Measurements from ENCODE around the gene ZSWIM6.

The ZSWIM6 gene

DNA sequence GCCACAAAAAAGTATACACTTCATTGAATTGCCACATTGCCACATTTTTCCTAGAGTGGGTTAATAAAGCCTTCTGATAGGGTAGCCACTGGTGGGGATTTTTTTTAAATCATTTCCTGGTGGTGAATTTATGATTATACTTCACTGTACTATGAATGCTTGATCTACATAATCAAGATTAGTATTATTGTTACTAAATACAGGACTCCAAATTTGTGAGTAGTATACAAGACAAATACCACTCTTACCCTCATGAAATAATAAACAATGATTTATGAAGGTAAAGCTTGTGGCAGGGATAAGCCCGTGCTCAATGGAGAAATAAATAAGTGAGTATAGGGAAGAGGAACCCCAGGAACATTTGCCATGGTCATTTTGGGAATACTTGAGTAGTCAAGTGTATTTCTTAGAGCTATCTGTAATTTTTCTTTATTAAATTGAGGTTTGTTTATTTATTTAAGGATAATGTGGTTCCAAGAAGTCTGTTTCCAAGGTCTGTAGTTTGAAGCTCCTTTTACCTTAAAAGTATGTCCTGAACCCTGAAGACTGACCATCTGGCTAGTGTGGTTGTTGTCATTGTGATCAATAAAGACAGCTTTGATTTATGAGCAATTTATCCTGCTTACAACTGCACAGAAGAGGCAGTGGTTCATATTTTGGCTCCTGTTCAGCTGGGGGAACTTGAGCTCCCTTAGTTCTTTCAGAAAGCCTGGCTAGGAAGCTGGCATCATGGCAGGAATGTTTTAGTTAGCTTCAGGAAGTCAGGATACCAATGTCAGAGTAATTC, 118.6 kb downstream of the ZSWIM6 start:
- no peak for DNase-seq

DNA sequence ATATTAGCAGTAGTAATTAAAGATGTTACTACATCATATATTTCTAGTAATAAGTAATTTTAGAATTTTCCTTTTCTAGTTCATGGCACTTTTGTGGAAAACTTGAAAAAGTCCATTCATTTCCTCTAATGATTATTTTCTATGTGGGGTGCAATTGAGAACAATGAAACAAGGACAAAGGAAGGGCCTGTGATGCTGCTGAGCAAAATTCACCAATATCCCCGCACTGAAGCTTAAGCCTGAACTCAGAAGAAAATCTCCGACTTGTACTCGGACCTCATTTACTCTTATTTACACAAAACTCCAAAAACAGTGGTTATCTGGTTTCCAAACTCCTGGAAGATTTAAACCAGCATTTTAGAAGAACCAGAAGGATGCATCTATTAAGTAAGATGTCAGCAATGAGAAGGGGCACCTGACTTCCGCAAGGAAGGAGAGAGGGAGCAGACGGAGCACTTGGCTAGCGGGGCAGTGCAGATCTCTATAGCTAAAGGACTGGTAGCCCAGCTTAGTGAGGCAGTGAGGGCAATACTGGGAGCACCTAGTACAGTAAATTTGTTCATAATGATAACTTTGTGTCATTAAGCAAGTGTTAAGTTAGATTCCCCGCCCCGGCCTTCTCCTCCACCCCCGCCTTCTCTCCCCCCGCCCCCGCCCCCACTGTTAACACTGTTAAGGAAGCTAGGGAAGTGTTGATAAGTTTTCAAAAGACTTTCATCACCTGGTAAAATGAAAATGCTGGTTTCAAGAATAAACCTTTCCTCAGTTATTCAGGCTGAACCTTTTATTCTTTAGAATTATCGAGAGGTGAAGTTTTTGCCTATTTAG, 123.3 kb downstream of the ZSWIM6 start:
- DNase-seq, result no peak

DNA sequence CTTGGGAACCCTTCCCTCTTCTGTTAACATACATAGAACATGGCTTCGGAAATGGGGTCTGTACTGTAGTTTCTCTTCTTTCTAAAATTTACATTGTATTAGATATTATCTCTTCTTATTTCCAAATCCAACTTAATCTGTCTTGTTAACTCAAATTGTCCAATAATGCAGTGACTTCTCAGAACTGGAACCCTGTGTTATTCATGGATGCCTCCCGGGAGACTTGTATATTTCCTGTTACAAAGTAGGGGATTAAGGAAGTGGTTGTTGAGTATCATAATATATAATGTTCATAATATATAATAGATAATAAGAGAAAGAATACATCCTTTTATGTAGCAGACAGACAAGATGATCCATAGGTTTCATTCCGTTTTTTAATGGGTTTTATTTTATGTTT, 128.4 kb downstream of the ZSWIM6 start:
- DNase-seq, result no peak

DNA sequence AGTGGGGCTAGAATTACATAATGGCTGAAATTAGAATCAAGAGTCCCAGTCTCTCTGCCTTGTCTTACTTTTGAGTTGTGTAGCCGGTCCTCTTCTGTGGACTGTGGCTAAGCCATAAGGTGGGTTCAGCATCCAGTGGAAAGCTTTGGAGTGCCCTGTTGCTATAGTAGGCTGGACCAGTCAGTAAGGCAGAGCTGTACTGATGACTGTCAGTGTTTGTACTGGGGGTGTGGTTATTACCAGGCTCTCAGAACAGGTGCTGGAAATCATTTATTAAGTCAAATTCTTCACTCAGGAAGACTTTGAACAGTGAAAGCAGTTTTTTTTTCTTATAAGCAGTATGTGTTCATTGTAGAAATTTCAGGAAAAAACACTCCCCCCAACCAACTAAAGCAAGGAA, 129.4 kb downstream of the ZSWIM6 start:
- no peak for DNase-seq

DNA sequence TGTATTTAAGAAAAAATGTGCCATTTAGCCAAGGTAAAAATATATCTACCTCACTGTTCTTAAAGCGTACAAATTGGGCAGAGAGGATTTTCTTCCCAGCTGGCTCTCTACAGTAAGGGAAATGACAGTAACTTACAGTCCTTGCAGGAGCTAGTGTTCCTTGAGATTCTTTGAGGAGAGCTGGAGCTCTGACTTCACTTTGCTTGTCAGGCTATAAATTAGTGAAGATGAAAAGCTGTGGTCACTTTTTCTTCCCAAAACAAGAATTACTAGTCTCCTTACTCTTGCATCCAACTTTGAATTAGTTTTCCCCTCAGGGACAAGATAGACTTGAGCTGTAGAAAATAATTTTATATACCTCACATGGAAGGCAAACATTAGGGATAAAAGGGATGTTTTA, 129.9 kb downstream of the ZSWIM6 start:
- DNase-seq, result no peak

DNA sequence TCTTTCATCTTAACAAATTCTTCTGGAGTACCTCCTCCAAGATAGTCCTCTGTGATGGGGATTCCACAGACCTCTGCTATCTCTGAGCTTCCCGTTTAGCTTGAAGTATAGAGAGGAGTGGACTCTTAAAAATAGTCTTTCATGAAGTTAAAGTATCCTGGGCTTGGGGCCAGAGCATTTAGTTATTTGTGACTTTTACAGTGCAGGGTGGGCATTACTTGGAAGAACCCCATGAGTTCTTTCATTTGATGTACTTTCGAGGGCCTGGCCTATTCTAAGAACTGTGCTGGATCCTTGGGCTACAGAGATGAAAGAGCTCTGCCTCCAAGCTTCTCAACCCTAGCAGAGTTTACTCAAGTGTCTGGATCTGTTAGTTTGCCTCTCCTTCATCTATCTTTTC, 131.5 kb downstream of the ZSWIM6 start:
- DNase-seq, result no peak

DNA sequence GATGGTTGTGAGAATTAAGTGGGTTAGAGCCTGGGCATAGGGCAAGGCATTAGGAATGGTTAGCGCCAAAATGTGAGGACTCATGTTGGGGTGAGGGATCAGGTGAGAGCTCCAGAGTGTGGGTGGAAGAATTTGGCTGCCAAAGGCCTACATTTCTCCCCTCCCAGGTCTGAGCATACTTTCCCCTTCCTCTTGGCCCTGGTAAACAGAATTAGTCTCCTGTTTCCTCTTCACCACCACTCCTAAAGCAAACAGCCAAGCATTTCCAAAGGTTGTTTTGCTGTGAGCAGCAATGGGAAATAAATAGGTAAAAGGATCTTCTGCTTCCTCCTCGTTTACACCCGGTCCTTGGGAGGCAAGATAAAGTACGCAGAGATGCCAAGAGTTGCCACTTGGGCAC, 132.5 kb downstream of the ZSWIM6 start:
- DNase-seq, result no peak

DNA sequence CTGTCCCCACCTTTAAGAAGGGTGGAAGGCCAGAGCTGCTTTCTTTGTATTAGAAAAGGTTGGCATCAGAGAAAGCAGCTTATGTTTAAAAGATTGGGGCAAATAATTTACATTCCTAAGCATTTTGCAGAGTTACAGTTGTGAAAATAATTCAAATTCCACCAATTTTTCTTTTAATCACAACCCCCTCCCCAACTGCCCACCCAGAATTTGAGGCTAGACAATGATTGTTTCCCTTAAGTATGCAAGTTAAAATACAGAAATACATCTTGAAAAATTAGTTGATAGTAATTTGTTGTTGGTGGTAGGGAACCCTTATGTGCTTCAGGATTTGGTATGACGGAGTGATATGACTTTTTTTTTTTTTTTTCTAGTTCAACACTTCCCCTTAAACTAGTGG, 133.0 kb downstream of the ZSWIM6 start:
- no peak for DNase-seq

DNA sequence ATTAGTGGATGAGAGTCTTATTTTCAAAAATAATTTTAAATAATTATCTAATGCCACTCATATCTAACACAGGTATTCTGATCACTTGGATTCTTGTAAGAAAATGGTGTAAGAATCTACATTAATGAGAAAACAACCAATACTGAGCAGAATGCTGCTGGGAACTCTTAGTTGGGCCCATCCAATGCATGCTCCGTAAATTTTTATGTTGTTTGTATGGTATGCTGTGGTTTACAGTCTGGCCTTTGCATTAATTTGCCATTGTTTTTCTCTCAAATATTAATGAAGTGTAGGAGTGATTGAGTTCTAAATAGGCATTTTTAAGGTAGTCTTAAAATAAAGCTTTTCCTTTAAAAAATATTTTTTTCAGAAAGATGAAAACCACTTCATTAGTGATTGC, 133.4 kb downstream of the ZSWIM6 start:
- DNase-seq, result no peak

DNA sequence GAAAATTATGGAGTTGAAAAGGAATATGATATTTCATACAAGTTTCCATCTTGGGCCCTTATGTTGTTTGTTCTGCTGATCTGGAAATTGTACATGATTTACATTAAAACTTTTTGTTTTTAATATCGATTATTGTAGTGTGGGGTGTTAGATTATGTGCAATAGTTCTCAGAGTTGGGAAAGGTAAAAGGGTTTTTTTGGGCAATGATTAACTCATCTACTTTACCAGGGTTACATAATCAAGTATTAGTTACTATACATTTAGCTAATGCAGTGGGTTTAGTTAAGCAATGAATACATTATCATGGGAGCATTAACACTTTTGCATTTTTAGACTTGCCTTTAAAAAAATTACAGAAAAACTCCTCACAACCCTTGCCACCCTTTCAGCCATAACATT, 134.0 kb downstream of the ZSWIM6 start:
- no peak for DNase-seq

DNA sequence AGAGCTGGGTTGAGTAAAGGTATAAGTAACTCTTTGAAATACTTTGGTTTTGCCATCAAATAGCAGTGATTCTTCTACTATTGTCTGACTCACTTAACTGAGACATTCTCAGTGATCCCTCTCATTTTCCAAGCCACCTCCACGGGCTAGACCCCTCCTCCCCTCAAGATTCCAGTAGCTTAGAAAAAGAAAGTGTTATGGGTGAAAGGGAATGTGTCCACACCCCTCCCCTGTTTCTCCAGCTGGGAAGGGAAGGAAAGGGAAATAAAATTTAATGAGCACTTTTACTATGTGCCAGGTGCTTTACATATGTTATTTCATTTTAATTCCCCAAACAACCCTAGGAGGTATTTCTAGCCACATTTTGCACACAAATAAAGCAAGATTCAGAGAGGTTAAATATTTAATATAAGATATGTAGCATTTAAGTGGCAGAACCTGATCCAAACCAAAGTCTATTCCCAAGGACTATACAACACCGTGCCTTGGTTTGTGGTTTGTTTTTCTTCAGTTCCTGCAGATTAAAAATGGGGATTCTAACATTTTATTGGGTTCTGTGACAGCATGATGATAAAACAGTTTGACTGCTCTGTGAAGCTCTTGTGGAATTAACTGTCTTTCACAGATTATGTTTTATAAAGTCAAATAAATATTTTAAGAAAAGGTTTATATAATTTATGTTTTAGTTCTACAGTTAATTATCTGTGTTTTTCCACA, 135.9 kb downstream of the ZSWIM6 start:
- DNase-seq, result no peak

DNA sequence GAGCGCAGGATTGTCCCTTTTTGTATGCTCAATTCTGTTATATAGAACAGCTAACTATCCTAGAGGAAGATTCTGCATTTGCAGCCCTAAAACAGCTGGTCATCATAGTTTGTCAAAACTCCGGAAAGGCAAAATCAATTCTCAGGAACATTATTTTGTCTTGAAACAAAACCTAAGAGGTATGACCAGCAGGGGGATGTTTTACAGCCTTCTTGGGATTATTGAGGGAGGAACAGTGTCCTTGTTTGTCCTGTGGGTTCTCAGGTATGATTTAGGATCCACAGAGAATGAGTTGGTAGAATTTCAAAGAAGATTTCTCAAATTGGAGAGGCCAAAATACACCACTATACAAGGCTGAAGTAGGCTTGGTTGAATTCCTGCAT, 136.4 kb downstream of the ZSWIM6 start:
- no peak for DNase-seq

DNA sequence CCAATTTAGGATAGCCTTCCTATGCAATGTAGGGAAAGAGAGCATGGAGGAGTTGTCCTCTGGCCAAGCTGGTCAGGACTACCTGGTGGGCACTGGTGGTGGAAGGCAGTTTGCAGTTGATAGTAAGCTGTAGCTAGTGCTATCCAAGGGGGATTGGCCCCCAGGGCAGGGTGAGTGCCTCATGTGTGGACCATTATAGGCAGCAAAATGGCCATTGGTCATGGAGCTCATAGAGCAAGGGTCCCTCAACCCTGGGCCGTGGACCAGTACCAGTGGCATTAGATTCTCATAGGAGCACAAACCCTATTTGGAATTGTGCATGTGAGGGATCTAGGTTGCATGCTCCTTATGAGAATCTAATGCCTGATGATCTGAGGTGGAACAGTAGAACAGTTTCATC, 139.3 kb downstream of the ZSWIM6 start:
- DNase-seq, result no peak

DNA sequence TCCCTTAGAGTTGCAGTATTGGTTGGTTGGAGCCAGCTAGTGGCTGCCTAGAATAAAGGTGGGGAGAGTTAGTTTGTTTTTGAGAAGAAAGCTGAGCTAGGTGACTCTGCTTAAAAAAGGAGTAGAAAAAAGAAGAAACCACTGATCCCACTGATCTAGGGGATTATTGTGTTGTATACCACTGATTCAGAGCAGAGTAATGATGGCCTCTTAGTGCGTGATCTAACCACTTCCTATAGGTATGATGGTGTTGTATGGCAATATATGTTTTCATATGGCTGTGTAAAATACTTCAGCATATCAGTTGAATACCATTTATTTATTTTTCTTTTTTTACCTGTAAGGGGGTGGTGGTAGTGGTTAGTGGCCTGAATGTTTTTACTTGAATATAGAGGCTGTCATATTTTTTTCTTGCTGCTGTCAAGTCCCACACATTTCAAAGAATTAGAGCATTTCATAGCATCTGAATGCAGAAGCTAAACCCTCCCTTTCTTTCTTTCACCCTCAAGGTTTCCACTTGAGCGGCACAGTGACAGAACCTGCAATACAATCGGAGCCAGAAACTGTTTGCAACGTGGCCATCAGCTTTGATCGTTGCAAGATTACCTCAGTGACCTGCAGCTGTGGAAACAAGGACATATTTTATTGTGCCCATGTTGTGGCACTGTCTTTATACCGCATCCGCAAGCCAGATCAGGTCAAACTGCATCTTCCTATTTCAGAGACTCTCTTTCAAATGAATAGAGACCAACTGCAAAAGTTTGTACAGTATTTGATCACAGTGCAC, 140.3 kb downstream of the ZSWIM6 start:
- no peak for DNase-seq

DNA sequence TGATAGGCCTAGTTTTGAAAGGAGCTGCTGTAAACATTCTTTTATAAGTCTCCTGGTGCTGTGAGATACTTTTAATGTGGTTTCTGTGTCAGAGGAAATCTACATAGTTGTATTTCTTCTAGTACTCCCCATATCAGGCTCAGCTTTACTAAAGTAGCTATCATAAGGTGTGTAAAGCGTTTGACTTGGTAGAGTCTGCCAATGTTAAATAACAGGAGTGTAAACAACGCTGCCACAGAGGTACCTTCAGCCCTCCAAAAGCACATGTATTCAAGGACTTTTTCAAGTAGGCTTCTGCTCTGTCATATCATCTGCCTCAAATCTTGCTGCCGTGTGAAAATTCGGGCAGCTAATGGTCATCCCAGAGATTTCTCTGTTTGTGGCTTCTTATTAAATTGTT, 142.7 kb downstream of the ZSWIM6 start:
- DNase-seq, result no peak

DNA sequence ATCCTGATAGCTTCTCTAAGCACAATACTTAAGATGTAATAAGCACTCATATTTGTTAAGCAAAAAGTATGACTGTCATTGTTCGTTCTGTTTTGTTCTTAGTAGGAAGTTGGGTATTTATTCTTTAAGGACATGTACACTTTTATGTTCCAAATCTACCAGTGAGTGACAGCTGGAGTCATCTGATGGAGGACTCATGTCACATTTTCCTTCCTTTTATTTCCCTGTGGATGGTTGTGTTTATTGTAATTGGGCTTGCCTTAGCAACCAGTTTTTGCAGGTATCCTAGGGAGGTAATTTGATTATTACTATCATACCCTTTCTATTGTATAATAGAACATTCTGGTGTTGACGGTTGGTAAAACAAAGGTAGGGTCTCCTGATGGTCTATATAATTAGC, 145.7 kb downstream of the ZSWIM6 start:
- no peak for DNase-seq

DNA sequence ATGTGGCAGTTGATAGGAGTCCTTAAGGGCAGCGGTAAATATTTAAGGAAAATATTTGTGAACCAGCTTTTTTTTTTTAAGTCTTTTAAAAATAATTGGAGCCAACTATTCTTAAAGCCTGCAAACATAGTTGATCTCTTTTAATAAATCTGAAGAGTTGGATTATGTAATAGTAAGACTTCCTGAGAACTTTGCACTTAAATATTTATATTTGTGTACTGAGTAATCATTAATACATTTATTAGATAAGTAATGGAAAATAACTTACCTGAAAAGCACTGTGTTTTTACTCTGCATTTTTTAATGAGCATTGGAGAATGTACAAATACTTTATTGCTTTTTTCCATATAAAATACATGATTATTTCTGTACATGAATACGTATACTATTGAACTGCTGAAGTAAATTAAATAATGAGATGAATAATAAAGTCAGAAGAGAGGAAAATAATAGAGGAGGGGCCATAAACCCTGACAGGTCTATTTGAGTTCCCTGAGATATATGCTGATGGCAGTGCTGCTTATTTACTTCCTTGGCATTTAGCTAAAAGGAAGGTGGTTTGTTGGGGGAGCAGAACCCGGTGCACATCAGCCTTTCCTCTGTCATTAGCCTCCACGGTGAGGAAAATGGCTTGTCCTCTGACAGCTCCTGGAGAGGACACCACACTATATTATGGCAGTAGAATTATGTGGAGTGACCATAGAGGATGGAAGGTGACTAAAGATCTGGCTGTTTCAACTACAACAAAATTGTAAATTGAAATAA, 148.0 kb downstream of the ZSWIM6 start:
- DNase-seq, result no peak

DNA sequence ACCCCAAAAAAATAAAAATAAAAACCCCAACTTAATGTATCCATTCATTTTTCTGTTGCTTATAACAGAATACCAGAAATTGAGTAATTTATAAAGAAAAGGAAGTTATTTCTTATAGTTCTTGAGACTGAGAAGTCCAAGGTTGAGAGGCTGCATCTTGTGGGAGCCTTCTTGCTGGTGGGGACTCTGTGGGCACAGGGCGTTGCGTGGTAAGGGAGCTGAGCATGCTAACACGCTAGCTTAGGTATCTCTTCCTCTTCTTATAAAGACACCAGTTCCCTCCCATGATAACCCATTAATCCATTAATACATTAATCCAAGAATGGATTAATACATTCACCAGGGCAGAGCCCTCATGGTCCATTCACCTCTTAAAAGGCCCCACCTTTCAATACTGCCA, 150.9 kb downstream of the ZSWIM6 start:
- DNase-seq, result no peak

DNA sequence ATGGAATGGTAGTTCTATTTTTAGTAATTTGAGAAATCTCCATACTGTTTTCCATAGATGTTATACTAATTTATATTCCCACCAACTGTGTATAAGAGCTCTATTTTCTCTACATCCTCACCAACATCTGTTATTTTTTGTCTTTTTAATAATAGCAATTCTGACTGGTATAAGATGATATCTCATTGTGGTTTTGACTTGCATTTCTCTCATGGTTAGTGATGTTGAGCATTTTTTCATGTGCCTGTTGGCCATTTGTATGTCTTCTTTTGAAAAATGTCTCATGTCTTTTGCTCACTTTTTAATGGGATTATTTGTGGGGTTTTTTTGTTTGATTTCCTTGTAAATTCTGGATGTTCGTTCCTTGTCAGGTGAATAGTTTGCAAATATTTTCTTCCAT, 154.4 kb downstream of the ZSWIM6 start:
- DNase-seq, result no peak

DNA sequence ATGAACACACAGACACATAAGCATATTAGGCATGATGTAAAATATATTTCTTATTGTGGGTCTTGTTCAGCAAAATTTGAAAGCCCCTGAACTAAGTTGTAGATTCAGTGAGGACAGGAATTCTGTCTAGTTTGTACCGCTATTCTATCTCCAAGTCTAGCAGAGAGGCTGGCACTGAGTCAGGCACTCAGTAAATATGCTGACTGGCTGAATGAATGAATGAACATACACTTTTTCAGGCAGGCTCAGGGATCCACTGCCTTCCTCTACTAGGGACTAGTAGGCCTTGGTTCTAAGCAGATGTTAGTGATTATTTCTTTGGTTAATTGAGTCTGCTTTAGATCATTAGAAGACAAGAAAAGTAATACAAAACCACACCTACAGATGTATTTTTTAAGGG, 157.5 kb downstream of the ZSWIM6 start:
- no peak for DNase-seq

DNA sequence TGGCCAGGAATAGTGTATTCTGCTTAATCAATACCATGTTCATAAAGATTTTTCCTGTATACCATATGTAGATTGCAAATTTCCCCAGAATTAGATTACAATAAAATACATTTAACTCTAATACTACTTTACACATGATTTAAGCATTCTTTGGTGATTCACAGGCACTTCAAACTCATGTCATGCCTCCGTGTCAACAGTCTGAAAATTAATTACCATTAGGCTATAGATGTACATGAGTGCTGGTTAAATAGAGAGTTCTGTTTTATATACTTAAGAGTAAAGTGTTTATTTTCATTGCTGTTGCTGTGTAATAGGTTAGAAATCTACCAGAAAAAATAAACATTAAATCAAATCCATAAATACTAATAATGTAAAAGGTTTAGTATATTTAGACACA, 159.8 kb downstream of the ZSWIM6 start:
- no peak for DNase-seq

DNA sequence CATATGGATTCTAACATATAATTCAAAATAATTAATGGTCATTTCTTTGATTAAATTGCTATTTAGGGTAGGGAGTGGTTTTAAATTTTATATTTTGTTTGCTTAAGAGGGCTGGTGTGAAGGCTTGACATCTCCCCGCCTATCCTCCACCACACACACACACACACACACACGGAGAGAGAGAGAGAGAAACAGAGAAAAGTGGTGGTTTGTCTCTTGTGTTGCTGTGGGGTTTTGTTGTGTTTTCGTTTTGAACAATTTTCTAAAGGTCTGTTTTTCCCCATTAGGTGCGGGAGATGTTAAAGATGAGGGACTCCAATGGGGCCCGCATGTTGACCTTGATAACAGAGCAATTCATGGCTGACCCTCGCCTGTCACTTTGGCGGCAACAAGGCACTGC, 161.9 kb downstream of the ZSWIM6 start:
- DNase-seq, result no peak

Data from CD4-positive, alpha-beta T cell treated with Interleukin-1 beta for 1 hour (primary cell).